ENCODE results near the gene GOLT1A.

Gene GOLT1A

GRCh38 chr1:204225841-204226735 is 12.3 kb upstream of the GOLT1A start:
- H3K9me3 ChIP-seq (ENCODE audit: control insufficient read depth, low read length) = no peaks in the 10 kb centered on the region
- no peak overlapping the region for H3K27ac ChIP-seq
- H3K36me3 ChIP-seq (ENCODE audit: control insufficient read depth, insufficient read depth, low read length) = no peaks in the 10 kb centered on the region
- H3K27me3 ChIP-seq (ENCODE audit: control insufficient read depth, insufficient read depth, low read length) = no peaks in the 10 kb centered on the region
- no peak overlapping the region for H3K4me2 ChIP-seq (ENCODE audit: low read length)
- no peaks in the 10 kb centered on the region for H3K4me1 ChIP-seq
- no peak for TF ChIP-seq CTCF (IDR thresholded peaks at IDR 0.05)
- no peaks in the 10 kb centered on the region for H3K79me2 ChIP-seq
- no peak overlapping the region for H3K9ac ChIP-seq
- H2AFZ ChIP-seq = no peak overlapping the region
- H3K4me3 ChIP-seq (ENCODE audit: low read depth, low read length) = no peak overlapping the region

DNA sequence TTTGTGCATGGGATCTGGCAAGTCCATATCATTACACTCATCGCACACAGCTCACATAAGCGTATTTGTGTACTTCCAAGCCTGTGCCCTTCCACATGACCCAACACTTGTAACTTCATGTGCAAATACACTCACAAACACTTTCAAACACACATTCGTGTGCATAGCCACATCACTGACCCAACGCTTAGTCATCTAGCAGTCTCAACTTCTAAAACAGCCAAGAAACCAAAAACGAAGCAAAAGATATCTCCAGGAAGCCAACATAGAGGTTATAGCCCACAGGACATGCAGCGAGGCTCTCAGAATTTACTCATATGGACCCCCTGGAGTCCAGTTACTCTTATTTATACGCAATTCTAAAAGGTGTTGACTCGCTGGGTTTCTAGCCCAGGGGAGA is 10.9 kb upstream of the GOLT1A start:
- Histone ChIP-seq H3K36me3 (ENCODE audit: control insufficient read depth, insufficient read depth, low read length) (no peaks in the 10 kb centered on the region), H2AFZ (no peak overlapping the region), H3K79me2 (no peaks in the 10 kb centered on the region), H3K4me1 (no peaks in the 10 kb centered on the region), H3K27ac (no peak overlapping the region), H3K27me3 (ENCODE audit: control insufficient read depth, insufficient read depth, low read length) (no peaks in the 10 kb centered on the region), H3K9ac (no peak overlapping the region), H3K4me2 (ENCODE audit: low read length) (no peak overlapping the region), H3K9me3 (ENCODE audit: control insufficient read depth, low read length) (no peaks in the 10 kb centered on the region), H3K4me3 (ENCODE audit: low read depth, low read length) (no peak overlapping the region)
- TF ChIP-seq CTCF (IDR thresholded peaks at IDR 0.05) = no peak

GRCh38 chr1:204223129-204223860 is 9.5 kb upstream of the GOLT1A start:
- Histone ChIP-seq H3K36me3 (ENCODE audit: control insufficient read depth, insufficient read depth, low read length) (no peaks in the 10 kb centered on the region), H3K27me3 (ENCODE audit: control insufficient read depth, insufficient read depth, low read length) (no peaks in the 10 kb centered on the region), H3K4me3 (ENCODE audit: low read depth, low read length) (no peak overlapping the region), H3K4me1 (no peaks in the 10 kb centered on the region), H3K4me2 (ENCODE audit: low read length) (no peak overlapping the region), H3K79me2 (no peaks in the 10 kb centered on the region), H3K27ac (no peak overlapping the region), H3K9ac (no peak overlapping the region), H2AFZ (no peak overlapping the region), H3K9me3 (ENCODE audit: control insufficient read depth, low read length) (no peaks in the 10 kb centered on the region)
- TF ChIP-seq CTCF (IDR thresholded peaks at IDR 0.05) = no peak

DNA sequence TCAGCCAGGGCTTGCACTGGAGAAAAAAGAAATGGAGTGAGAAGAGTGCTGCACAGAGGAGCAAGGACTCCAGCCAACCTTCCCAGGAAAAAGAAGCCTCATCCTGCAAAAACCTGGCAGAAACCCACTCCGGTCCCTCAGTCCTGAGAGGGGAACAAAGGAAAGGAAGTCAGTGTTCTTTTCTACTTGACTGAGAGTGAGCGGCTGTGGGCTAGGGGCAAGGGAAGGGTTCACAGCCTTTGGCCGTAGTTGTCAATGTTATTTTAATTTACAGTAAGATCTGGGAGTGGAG is 8.9 kb upstream of the GOLT1A start:
- H3K79me2 ChIP-seq = no peaks in the 10 kb centered on the region
- no peaks in the 10 kb centered on the region for H3K27me3 ChIP-seq (ENCODE audit: control insufficient read depth, insufficient read depth, low read length)
- H3K4me1 ChIP-seq = no peaks in the 10 kb centered on the region
- H3K4me3 ChIP-seq (ENCODE audit: low read depth, low read length) = no peak overlapping the region
- H3K9me3 ChIP-seq (ENCODE audit: control insufficient read depth, low read length) = no peaks in the 10 kb centered on the region
- TF ChIP-seq CTCF (IDR thresholded peaks at IDR 0.05) = no peak
- no peak overlapping the region for H3K4me2 ChIP-seq (ENCODE audit: low read length)
- H3K9ac ChIP-seq = no peak overlapping the region
- H3K27ac ChIP-seq = no peak overlapping the region
- no peaks in the 10 kb centered on the region for H3K36me3 ChIP-seq (ENCODE audit: control insufficient read depth, insufficient read depth, low read length)
- H2AFZ ChIP-seq = no peak overlapping the region
